ENCODE data around the gene RAMACL.
"Not testable (repeated sequence)": the region's sequence is repeated elsewhere in the genome, so short reads cannot be mapped to it uniquely, and the experiment has no call there.

Gene RAMACL

GRCh38 chr6:166592821-166593220 lies 6.3 kb upstream of the RAMACL start:
- no peak overlapping the region for H3K27ac Mint-ChIP-seq
- H3K27me3 Mint-ChIP-seq: no peaks in the 10 kb centered on the region
- no peak for DNase-seq
- no peaks in the 10 kb centered on the region for H3K9me3 Mint-ChIP-seq
- no peak overlapping the region for H3K4me3 Mint-ChIP-seq
- H3K4me1 Mint-ChIP-seq (ENCODE audit: low read depth): peaks cover 16% of the 10 kb centered on the region
- H3K36me3 Mint-ChIP-seq (ENCODE audit: low read depth): no peaks in the 10 kb centered on the region

GRCh38 chr6:166591961-166592520 lies 5.6 kb upstream of the RAMACL start:
- Mint-ChIP-seq H3K9me3 (no peaks in the 10 kb centered on the region), H3K27me3 (no peaks in the 10 kb centered on the region), H3K4me1 (ENCODE audit: low read depth) (peaks cover 16% of the 10 kb centered on the region), H3K36me3 (ENCODE audit: low read depth) (no peaks in the 10 kb centered on the region), H3K27ac (no peak overlapping the region), H3K4me3 (no peak overlapping the region)
- DNase-seq: no peak

DNA sequence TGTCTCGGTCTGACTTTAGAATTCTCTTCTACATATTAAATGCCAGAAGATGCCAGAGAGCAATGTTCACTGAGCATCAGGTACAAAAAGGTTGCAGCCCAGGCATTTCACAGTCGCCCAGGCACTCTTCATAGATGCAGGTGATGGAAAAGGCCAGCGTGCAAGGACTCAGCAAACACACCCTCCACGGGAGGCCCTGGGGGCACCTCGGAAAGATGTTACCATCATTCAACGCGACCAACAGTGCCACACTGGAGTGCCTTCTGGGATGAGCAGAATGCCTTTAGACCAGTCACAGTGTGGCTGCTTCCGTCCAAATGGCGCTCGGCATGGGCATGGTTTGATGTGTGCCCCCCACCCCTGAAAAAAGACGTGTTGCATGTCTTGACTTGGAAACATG lies 4.5 kb upstream of the RAMACL start:
- no peak for DNase-seq
- H3K4me1 Mint-ChIP-seq (ENCODE audit: low read depth): peaks cover 16% of the 10 kb centered on the region
- H3K4me3 Mint-ChIP-seq: no peak overlapping the region
- no peaks in the 10 kb centered on the region for H3K27me3 Mint-ChIP-seq
- H3K27ac Mint-ChIP-seq: no peak overlapping the region
- H3K36me3 Mint-ChIP-seq (ENCODE audit: low read depth): no peaks in the 10 kb centered on the region
- H3K9me3 Mint-ChIP-seq: no peaks in the 10 kb centered on the region

DNA sequence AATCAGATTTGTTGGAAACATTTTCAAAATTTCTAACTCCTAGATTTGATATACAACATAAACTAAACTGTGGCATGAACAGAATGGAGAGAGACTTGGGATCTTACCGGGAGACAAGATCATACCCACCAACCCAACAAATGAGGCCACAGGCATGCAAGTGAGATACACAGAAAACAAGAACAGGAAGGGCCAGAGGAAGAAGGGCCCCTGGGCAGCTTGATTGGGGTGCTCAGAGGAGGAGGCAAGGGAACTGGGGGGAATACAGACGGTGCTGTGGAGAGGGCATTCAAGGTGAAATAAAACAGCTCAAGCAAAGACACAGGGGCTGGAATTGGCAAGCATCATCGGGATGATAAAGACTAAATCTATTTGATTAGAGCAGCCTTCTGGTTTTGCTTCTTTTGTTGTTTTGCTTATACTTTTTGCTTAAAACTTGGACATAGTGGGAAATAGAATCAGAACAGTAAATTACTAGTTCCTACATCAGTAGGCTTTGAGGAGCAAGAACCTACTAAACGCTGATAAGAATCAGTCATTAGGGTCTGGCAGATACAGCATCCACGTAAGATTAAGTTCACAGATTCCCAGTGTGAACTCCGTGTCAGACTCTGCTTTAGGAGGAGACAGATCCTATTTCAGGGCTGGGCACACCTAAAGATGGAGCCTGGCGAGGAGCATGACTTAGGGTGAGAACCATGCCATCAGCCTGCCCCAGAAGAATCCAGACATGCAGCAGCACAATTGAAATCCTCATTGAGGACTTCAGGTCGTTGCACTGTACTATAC lies 3.5 kb upstream of the RAMACL start:
- Mint-ChIP-seq H3K27me3 (no peaks in the 10 kb centered on the region), H3K36me3 (ENCODE audit: low read depth) (no peaks in the 10 kb centered on the region), H3K9me3 (no peaks in the 10 kb centered on the region), H3K4me1 (ENCODE audit: low read depth) (peaks cover 16% of the 10 kb centered on the region), H3K27ac (no peak overlapping the region), H3K4me3 (no peak overlapping the region)
- DNase-seq: no peak

GRCh38 chr6:166589337-166589731 lies 2.9 kb upstream of the RAMACL start:
- Mint-ChIP-seq H3K27me3 (no peaks in the 10 kb centered on the region), H3K36me3 (ENCODE audit: low read depth) (no peaks in the 10 kb centered on the region), H3K4me3 (no peak overlapping the region), H3K4me1 (ENCODE audit: low read depth) (peaks cover 16% of the 10 kb centered on the region), H3K9me3 (no peaks in the 10 kb centered on the region), H3K27ac (no peak overlapping the region)
- DNase-seq: no peak

DNA sequence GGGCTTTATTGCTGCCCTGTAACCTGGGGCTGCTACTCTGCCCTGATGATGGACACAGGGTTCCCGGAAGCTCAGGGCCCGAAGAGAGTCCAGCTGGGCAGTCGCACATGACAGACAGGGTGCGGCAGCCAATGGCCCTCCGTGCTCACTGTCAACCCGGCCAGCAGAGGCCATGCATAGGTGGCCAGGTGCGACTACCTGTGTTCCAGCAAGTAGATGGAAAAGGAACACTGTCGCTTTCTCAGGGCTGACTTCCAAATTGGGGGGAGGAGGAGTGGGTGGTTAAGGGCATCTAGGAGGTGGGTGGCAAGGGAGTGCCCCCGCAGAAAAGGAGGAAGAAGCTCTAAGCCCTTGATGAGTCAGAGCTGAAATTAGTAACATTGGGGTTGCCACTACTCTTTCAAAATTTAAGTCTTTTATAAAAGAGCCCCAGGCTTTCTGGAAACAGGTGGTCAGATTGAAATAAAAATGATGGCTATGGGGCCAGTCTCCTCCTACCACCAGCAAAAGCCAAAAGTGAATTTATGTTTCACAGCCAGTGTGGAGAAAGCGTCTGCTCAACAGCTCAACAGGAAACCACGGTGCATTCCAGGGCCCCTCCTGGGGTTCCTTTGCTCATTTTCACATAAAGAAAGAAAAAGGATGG lies 2.3 kb upstream of the RAMACL start:
- Mint-ChIP-seq H3K27me3 (no peaks in the 10 kb centered on the region), H3K4me1 (ENCODE audit: low read depth) (peaks cover 16% of the 10 kb centered on the region), H3K27ac (no peak overlapping the region), H3K9me3 (no peaks in the 10 kb centered on the region), H3K36me3 (ENCODE audit: low read depth) (no peaks in the 10 kb centered on the region), H3K4me3 (no peak overlapping the region)
- DNase-seq: no peak

- Mint-ChIP-seq H3K27ac (no peak overlapping the region), H3K36me3 (ENCODE audit: low read depth) (no peaks in the 10 kb centered on the region), H3K27me3 (no peaks in the 10 kb centered on the region), H3K4me1 (ENCODE audit: low read depth) (peaks cover 16% of the 10 kb centered on the region), H3K4me3 (no peak overlapping the region), H3K9me3 (no peaks in the 10 kb centered on the region)
- no peak for DNase-seq
Measured at GRCh38 chr6:166587631-166588413, 1.3 kb upstream of the RAMACL start.

DNA sequence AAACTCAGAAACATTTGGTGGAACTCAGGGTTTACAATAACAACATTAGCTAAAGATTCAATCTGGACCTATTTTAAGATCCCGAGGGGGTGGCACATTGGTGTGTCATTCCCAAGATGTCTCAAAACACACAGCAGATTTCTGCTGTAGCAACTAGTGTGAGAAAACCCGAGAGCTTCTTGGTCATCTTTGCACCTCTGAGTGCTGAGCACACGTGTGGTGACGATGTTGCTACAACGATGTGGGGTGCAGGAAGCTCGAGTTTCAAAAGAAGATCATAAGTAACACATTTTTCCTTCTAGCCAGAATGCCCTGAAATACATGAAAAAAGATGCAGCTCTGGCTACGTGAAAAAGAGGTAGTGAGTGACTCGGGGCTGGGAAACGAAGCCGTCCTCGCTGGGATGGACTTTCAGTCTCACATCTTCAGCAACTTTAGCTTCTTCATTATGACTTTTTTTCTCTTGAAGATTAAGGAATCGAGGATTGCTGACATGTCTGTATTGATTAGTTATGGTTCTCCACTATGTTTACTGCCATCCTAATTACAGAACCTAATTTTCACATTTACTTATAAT lies 1.5 kb downstream of the RAMACL start:
- Mint-ChIP-seq H3K27me3 (no peaks in the 10 kb centered on the region), H3K36me3 (ENCODE audit: low read depth) (no peaks in the 10 kb centered on the region), H3K4me3 (no peak overlapping the region), H3K9me3 (no peaks in the 10 kb centered on the region), H3K27ac (no peak overlapping the region), H3K4me1 (ENCODE audit: low read depth) (peaks cover 16% of the 10 kb centered on the region)
- DNase-seq: no peak

DNA sequence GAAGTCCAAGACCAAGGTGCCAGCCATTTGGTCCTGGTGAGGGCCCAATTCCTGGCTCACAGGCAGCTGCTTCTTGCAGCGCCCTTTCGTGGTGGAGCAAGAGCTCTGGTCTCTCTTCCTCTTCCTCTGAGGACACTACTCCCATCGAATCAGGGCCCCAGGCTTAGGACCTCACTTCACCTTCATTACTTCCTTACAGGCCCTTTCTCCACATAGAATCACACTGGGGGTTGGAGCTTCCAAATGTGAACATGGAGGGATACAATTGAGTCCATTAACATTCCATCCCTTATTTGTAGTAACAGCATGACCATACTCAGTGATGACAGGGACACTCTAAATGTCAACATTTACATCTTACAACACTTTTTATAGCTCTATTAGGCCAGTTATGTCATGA lies 2.3 kb downstream of the RAMACL start:
- Mint-ChIP-seq H3K36me3 (ENCODE audit: low read depth) (no peaks in the 10 kb centered on the region), H3K27me3 (no peaks in the 10 kb centered on the region), H3K27ac (no peak overlapping the region), H3K9me3 (no peaks in the 10 kb centered on the region), H3K4me3 (no peak overlapping the region), H3K4me1 (ENCODE audit: low read depth) (peaks cover 8% of the 10 kb centered on the region)
- DNase-seq: no peak

GRCh38 chr6:166583230-166583965 lies 3.1 kb downstream of the RAMACL start:
- no peak overlapping the region for H3K4me3 Mint-ChIP-seq
- H3K27ac Mint-ChIP-seq: no peak overlapping the region
- peaks cover under 1% of the 10 kb centered on the region for H3K4me1 Mint-ChIP-seq (ENCODE audit: low read depth)

GRCh38 chr6:166582258-166582657 lies 4.2 kb downstream of the RAMACL start:
- no peaks in the 10 kb centered on the region for H3K36me3 Mint-ChIP-seq (ENCODE audit: low read depth)
- H3K27me3 Mint-ChIP-seq: no peaks in the 10 kb centered on the region
- H3K4me3 Mint-ChIP-seq: no peak overlapping the region
- DNase-seq: no peak
- no peak overlapping the region for H3K27ac Mint-ChIP-seq
- H3K9me3 Mint-ChIP-seq: no peaks in the 10 kb centered on the region
- H3K4me1 Mint-ChIP-seq (ENCODE audit: low read depth): no peaks in the 10 kb centered on the region

More at GRCh38 chr6:166583230-166583965, 3.1 kb downstream of the RAMACL start:
- H3K27me3 Mint-ChIP-seq: no peaks in the 10 kb centered on the region
- no peaks in the 10 kb centered on the region for H3K36me3 Mint-ChIP-seq (ENCODE audit: low read depth)
- no peak for DNase-seq
- no peaks in the 10 kb centered on the region for H3K9me3 Mint-ChIP-seq

DNA sequence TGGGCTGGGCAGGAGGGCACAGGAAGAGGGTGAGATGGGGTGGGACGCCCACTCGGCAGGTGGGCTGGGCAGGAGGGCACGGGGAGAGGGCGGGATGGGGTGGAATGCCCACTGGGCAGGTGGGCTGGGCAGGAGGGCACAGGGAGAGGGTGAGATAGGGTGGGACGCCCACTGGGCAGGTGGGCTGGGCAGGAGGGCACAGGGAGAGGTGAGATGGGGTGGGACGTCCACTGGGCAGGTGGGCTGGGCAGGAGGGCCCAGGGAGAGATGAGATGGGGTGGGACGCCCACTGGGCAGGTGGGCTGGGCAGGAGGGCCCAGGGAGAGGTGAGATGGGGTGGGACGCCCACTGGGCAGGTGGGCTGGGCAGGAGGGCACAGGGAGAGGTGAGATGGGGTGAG lies 4.7 kb downstream of the RAMACL start:
- not testable (repeated sequence) for H3K36me3 Mint-ChIP-seq (ENCODE audit: low read depth); H3K27ac Mint-ChIP-seq; H3K4me3 Mint-ChIP-seq

GRCh38 chr6:166581091-166581511 lies 5.4 kb downstream of the RAMACL start:
- Mint-ChIP-seq H3K27me3 (no peaks in the 10 kb centered on the region), H3K4me1 (ENCODE audit: low read depth) (no peaks in the 10 kb centered on the region), H3K9me3 (peaks cover 6% of the 10 kb centered on the region), H3K27ac (no peak overlapping the region), H3K4me3 (no peak overlapping the region), H3K36me3 (ENCODE audit: low read depth) (no peaks in the 10 kb centered on the region)
- DNase-seq: no peak

More for the DNA sequence above, 4.7 kb downstream of the RAMACL start:
- not testable (repeated sequence) for H3K27me3 Mint-ChIP-seq; H3K9me3 Mint-ChIP-seq; H3K4me1 Mint-ChIP-seq (ENCODE audit: low read depth); DNase-seq

Data from activated T-cell treated with anti-CD3 and anti-CD28 coated beads, Interleukin-2, amount 50 U/mL, for 24 hours (primary cell).